ENCODE results near the gene PRSS21.

The PRSS21 gene

DNA sequence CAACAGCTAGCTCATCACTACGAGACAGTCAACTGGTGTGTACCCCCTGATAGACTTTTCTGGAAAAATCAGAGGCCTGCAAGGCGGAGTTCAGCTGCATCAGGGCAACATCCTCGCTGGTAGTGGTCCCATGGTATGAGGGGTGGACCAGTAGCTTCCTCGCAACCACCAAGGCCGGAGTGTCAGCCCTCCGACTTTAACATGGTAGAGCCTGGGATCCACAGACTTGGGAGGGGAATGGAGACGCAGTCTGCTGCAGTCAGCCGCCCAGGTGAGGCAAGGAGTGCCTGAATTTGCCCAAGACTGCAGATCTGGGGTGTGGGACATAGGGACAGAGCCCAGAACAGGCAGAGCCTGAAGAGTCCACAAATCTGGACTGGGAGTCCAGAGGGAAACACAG, 26.5 kb downstream of the PRSS21 start:
- DNase-seq (ENCODE audit: low read depth in 2 of 2): no peak

DNA sequence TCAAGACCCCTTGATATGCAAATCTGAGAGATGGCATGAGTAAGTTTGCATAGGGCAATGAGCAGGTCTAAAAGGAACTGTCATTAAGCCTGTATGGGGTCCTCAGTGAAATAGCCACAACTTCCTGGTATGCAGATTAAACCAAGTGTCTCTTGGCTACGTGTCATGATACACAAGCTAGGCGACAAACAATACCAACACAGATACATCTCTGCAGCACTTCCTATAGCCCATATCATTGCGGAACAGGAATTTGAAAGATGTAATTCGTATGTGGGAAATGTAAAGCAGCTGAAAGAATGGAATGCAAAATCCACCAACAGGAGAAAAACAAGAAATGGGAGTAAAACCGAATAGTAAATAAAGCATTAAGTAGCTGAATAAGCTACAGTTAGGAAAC, 28.1 kb downstream of the PRSS21 start:
- no peak for DNase-seq (ENCODE audit: low read depth in 2 of 2)

DNA sequence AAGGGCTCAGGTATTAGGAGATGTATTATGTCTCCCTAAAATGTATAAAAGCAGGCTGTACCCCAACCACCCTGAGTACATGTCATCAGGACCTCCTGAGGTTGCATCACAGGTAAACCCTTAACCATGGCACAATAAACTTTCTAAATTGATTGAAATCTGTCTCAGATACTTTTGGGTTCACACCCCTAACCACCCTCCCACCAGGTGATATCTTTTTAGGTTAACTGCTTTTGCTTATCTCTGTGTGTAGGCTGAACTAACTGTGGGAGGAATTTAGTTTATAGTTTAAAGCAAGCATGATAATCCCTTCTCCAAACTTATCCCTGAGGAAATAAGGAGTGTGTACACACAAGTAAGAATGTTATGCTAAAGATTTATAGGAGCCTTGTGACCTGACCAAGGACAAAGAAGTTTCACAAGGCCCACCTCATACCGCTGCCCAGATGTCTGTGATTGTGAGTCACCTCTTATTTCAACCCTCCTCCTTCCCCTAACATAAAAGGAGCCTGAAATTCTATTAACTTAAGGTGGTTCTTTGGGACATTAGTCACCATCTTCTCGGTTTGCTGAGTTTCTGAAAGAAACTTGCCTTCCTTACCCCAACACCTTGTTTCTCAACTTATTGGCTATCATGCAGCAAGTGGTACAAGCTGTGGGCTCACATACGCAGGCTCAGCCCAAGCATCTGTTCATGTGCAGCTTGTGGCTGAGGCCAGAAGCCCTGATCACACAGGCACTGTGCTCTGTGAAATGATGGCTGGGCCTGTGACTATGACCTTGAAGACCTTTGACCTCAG, 29.7 kb downstream of the PRSS21 start:
- no peak for DNase-seq (ENCODE audit: low read depth in 2 of 2)

DNA sequence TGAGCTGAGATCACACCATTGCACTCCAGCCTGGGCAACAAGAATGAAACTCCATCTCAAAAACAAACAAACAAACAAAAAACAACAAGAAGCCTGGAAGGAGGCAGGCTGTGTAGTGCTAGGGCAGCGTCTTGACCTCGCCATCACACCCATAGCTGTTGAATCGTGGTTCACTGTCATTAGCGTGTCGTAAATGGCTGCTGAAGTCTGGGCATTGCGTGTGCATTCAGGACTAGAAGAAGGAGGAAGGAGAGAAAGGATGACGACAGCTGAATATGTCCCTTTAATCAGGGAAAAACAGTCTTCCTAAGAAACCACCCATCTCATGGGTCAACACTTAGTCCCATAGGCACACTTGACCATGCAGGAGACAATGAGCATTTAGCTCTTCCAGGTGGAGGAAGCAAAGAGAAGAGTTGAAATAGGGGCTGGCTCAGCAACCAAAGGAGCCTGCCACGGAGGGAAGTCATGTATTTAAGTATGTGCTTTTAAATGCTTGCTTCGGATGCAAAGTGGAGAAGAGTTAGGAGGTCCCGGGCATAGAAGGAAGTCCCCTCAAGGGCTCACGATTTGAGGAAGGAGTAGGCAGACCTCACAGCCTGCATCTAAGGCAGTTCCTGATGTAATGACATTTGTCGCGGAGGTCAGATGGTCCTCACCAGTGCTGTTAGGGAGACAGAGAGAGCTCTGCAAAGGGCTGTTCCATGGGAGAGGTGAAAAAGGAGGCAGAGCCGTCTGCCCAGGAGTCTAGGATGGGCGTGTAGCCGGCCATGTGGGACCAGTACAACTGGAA, 32.1 kb downstream of the PRSS21 start:
- no peak for DNase-seq (ENCODE audit: low read depth in 2 of 2)

DNA sequence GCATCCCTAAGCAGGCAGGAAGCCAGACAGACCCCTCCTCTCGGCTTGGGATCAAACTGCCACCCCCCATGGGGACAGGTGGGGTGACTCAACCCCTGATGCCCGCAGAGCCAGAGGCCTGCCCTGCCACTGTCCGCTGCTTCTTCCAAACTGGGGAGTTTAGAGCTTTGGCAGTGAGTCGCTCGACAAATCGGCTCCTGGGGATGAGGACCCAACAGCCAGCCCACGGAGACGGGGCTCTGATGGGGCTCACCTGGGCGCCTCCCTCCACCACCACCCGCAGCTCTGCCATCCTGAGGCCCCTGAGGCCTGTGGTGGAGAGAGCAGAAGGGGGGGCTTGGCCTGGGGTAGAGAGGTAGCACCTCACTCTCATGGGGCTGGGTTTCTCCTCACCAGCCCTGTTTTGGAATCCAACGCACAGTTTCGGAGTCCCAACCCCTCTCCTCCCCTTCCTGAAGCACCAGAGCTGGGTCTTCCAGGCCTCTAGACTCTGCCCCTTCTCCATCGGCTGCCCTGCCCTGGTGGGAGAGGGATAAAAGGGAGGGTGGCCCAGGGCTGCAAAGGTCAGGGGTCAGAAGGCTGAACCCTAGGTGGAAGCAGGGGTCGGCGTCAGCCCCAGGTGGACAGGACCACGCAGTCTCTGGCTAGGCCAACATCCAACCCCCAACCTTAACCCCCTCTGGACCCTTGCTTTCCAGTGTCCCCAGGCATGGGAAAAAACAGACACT, 35.1 kb downstream of the PRSS21 start:
- DNase-seq (ENCODE audit: low read depth in 2 of 2): no peak

DNA sequence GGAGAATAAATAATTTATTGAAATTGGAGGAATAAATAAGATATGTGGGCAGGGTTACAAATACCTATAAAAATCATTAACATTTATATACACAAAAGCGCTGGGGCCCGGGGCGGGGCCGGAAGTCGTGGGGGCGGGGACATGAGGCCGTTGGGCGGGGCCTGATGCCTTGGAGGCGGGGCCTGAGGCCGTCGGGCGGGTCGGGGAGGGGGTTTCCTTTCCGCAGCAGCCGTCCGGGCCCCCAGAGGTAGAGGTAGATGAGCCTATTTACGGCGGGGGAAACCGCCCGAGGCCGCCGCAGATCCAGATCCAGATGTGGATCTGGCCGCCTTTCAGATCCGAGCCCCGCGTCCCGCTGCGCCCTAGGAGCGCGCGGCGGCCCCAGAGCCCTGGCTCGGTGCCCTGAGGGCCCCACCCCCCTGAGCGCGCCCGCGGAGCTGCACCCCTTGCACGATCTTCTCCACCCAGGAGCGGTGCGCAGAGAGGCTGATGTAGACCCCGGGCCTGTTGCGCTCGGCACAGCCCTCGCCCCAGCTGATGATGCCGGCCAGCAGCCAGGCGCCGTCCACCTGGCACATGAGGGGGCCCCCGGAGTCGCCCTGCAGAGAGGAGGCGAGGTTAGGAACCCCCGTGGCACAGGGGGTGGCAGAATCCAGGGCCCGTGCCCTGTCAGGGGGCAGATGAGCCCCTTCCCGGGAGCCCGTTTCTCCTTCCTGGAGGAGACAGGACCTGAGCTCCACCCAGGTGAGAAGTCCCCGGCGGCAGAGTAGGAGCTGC, 35.9 kb downstream of the PRSS21 start:
- no peak for DNase-seq (ENCODE audit: low read depth in 2 of 2)

DNA sequence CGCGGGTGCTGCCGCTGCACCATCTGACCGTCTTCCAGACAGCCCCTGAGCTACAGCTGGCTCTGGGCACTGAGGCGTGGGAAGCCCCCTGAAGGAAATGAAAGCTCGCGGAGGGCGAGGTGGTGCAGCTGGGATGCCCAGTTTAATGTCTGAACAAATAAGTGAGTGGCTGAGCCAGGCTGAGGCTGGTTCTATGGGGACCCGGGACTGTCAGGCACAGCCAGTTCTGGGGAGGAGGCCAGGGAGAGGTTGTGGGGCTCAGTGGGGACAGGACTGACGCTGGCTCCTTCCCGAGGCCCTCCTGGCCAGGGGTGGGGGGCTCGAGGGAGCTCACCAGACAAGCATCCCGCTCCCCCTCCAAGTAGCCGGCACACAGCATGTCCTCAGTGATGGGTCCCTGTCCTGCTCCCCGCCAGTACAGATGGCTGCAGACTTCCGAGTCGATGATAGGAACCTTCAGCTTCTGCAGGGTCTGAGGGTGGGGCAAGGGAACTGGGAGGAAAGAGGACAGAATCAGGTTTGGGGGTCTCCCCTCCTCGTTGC, 36.6 kb downstream of the PRSS21 start:
- no peak for DNase-seq (ENCODE audit: low read depth in 2 of 2)

DNA sequence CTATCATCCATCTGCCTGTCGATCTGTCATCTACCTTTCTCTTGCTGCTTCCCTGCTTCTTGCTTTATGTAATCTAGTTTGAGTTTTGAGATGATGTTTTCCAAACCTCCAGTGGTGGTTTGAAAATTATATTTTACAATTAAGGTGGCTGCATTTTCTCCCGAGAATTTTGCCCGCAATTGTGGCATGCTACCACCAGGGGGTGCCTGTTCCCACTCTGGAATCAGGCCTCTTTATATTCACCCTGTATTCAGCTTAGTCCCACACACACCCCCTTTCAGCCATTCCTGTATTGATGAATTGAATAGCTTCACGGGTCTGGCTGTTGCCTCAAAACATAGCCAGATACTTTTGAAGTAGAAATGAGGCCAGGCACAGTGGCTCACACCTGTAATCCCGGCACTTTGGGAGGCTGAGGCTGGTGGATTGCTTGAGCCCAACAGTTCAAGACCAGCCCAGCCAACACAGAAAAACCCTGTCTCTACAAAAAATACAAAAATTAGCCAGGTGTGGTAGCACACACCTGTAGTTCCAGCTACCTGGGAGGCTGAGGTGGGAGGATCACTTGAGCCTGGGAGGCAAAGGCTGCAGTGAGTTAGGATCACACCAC, 37.8 kb downstream of the PRSS21 start:
- no peak for DNase-seq (ENCODE audit: low read depth in 2 of 2)

DNA sequence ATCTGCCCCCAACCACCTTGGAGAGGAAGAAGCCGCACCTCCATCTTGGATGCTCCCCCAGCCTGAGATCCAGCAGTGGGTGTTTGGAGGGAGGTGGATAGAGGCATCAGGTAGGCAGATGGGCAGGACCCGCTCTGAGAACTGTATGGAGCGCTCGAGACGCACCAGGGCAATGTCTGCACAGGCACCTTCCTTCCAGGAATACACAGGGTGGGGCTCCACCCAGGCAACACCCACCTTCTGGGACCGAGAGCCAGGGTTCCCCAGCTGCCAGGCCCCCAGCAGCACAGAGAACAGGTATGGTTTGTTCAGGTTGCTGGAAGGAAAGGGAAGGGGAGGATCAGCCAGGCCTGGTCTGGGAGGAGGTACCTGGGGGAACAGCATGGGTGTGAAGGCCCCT, 38.5 kb downstream of the PRSS21 start:
- no peak for DNase-seq (ENCODE audit: low read depth in 2 of 2)

DNA sequence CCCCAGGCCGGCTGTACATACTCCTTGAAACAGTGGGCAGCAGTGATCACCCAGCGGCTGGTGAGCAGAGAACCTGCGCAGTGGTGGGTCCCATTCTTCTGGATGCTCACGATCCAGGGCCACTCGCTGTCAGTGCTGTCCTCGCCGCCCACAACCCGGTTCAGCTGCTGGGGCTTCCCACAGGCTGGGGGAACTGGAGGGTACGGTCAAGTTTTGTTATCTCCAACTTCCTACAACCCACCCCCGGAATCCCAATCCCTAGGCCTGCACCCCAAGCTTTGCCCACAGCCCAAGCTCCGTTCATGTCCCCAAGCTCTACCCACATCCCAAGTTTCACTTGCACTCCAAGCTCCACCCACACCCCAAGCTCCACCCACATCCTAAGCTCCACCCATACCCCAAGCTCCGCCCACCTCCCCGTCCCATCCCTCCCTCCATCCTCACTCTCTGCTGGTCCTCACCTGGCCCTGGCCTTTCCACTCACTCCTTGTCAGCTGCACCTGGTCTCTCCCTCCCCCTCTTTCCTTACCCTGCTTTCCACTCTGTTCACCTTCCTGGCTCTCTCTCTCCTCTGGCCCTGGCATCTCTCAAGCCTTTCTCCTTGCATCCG, 39.1 kb downstream of the PRSS21 start:
- peak in 1 of 2 donors; percentile 50 for DNase-seq (ENCODE audit: low read depth in 2 of 2)

DNA sequence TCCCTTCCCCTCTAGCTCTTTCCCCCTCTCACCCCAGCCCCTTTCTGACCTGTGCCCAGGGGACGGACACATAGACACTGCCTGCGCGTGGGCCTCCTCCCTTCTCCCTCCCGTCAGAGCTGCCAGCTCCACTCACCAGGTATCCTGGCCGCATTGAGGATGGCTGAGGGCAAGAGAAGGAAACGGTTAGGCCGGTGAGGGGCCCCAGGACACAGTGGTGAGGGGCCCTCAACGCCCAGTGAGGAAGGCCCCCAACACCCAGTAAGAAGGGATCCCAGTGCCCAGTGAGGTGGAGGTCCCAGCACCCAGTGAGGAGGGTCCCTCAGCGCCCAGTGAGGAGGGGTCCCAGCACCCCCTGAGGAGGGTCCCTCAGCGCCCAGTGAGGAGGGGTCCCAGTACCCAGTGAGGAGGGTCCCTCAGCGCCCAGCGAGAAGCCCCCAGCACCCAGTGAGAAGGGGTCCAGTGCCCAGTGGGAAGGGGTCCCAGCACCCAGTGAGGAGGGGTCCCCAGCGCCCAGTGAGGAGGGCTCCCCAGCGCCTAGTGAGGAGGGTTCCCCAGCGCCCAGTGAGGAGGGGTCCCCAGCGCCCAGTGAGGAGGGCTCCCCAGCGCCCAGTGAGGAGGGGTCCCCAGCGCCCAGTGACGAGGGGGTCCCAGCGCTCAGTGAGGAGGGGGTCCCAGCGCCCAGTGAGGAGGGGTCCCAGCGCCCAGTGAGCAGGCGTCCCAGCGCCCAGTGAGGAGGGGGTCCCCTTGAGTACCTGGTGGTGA, 39.8 kb downstream of the PRSS21 start:
- no peak for DNase-seq (ENCODE audit: low read depth in 2 of 2)

DNA sequence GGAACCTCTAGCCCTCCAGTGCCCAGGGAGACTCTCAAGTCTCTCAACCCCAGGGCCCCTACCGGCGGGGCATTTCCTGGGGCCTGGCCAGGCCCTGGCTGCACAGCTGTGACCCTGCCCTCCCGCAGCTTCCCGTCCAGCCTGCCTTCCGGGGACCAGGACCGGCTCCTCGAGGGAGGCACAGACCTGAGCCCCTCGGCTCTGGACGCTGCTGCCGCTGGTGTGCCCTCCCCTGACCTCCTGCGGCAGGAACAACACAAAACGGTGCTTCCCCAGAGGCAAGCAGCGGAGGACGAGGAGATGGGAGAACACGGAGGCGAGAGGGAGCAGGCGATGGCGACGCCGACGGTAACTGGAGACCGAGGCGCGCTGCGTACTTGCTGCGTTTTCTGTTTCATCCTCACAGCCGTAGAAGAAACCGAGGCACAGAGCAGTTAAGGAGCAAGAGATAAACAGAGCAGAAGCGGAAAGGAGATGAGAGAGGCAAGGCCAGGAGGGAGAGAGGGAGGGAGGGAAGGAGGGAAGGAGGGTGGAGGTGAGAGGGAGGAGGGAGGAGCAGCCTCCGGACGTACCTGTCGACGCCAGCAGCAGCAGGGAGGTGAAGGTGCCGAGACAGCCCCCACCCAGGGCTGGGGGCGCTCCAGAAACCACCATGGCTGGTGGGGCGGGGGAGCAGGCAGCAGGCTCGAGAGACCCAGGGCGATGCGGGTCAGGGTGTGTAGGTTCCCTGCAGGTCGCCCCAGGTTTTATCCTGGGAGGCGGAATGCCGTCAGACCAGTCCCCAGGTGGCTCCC, 40.6 kb downstream of the PRSS21 start, which contains the start of gene PRSS22:
Gene PRSS22 (minus strand): TSS at position 720 of the 794 bp plus-strand sequence. CDS start 66 bp downstream, at position 654.
- DNase-seq (ENCODE audit: low read depth in 2 of 2): no peak

DNA sequence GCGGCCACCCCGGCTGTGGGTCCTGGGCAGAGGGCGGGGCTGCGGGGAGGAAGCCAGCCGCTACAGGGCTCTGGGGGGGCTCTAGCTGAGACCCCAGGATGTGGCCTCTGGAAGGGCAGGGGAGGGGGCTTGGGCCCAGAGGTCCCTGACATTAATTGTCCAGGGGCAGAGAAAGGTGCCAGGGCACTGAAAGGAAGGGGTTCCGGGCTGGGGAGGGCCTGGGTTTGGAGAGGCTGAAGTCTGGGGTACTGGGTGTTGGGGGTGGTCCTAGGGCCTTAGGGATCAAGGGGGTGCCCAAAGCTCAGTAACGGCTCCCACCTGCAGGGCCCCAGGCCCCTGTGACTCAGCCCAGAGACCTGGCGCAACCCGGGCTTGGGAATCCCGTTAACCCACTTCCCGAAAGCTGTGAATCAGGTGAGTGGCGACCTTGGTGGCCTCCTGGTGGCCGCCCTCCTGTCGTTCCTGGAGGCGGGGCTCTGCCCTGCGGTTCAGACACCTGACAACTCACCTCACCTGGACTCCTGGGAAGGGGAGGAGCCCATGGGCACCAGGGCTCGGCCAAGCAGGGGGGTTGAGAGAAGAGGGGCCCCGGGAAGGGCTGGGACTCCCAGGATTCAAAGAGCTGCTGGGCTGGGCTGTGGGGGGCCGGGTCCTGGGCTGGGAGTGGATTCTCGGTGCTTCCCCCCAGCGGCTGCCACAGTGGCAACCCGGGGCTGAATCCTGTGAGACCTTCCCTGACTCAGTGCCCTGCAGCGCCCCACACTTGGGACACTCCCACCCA, 41.4 kb downstream of the PRSS21 start:
- no peak for DNase-seq (ENCODE audit: low read depth in 2 of 2)

DNA sequence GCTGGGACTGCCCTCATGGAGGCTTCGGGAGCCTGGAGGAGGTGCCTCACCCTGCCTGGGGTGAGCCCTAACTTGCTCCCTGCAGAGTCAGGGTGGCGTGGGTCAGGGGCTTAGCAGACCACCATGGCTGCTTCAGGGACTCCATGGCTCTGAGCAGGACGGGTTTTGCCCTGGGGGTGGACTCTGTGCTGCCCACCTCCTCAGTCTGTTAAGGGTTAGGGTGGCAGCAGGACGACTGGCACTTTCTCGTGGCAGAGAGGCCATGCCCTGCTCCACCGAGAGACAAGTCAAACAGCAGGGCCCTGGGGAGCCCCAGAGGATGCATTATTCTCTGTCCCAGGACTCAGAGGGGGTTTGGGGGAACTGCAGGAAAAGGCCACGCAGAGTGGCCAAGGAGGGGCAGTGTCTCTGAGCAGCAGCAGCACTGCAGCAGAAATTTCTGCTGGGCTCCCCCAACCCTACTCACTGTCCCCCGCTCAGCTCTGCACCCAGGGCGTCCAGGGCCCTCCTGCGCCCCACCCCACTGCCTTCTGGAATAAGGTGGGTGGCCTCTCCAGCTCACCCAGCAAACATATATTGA, 42.7 kb downstream of the PRSS21 start:
- DNase-seq (ENCODE audit: low read depth in 2 of 2): no peak

DNA sequence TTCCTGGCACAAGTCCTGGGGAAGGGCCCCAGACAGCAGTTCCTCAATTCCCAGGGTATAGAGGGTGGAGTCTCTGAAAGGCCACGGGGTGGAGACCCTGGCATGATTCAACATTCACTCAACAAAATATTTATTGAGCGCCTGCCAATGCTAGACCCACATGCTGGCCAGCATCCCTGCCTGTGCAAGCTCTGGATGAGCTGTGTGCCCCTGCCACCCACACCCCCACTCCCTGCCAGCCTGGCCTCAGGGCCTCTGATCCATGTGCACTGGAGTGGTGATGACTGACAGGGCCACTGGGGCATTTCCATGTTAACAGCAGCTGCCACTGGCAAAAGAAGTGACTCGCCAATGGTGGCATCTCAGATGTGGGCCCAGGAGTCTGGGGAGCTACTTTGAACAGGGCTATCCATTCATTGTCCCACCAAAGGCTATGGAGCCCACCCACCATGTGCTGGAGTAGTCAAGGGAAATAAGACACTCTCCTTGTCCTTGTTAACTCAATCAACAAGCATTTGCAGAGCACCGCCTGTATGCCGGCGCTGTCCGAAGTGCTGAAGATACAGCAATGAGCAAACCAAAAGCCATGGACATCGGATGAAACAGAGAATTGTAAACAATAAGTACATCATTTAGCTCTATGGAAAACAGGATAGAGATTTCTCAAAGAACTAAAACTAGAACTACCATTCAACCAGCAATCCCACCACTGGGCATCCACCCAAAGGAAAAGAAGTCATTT, 44.0 kb downstream of the PRSS21 start:
- DNase-seq (ENCODE audit: low read depth in 2 of 2): no peak

DNA sequence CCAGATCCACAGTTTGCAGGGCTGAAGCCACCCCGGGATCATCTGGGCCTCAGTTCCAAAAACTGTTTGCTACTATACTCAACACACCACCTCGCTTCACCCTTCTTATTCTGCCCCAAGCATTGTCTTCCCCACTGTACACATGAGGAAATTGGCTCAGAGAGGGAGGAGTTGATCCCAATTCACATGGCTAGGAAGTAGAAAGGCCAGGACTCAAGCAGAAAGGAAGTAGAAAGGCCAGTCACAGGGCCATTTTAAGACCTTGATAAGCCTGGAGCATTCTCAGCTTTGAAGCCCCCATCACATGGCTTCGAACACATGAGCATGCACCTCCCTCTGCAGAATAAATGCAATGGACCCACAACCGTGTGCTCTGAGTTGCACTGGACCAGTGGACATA, 48.6 kb downstream of the PRSS21 start:
- DNase-seq (ENCODE audit: low read depth in 2 of 2): no peak

DNA sequence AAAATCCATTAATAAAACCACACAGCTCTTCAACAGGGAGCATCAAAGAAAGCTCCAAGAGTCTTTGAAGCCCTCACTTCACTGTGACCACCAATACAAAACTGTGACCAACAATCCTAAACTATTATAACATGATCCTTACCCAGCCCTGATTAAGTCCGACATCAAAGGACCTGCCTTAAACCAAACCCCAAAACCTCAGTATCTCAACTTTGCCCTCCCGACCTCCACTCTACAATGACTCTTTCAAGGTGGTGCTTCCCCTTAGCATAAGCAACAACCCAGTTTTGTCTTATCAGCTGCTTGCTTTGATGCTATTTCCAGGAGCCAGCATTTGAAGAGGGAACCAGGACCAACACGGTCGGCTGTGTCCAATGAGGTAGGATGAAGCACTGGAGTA, 49.4 kb downstream of the PRSS21 start:
- no peak for DNase-seq (ENCODE audit: low read depth in 2 of 2)
